Activated naive CD4-positive, alpha-beta T cell treated with anti-CD3 and anti-CD28 coated beads for 36 hours (primary cell): ENCODE measurements around the gene CADM1. TPM values are rescaled to one million over a fixed set of nuclear protein-coding genes. Genes with fewer than 3 reads are reported as not detected.

Experiments used
- CTCF ChIA-PET: fragments of 350-600 bp; sonication (Branson Sonifier 250); formaldehyde crosslinking; loops from one replicate; lab custom pipeline; 2021; ENCODE audit warnings: antibody characterized with exemption; lab: Charles Lee
- DNase-seq: peaks from one replicate; pipeline ENCODE4 v3.0.0-alpha.2; 2020
- H3K27ac Mint-ChIP-seq: one replicate; pipeline ENCODE4 v1.8.0; 2021; ENCODE audit warnings: mild to moderate bottlenecking, mixed read lengths
- H3K27me3 Mint-ChIP-seq: one replicate; pipeline ENCODE4 v1.8.0; 2021; ENCODE audit warnings: low read depth, mixed read lengths
- H3K36me3 Mint-ChIP-seq: one replicate; pipeline ENCODE4 v1.8.0; 2021; ENCODE audit warnings: low read depth, mixed read lengths
- H3K4me1 Mint-ChIP-seq: one replicate; pipeline ENCODE4 v1.8.0; 2021; ENCODE audit warnings: low read depth, mixed read lengths
- H3K4me3 Mint-ChIP-seq: one replicate; pipeline ENCODE4 v1.8.0; 2021; ENCODE audit warnings: mild to moderate bottlenecking, moderate library complexity, mixed read lengths
- H3K9me3 Mint-ChIP-seq: one replicate; pipeline ENCODE4 v1.8.0; 2021; ENCODE audit warnings: mixed read lengths
- intact Hi-C: fragments of 100-400 bp; cut with micrococcal nuclease; formaldehyde crosslinking; loops from one replicate; pipeline ENCODE4 v1.15.1; 2023
- total RNA-seq, 2 experiments: library from RNA; stranded (reverse); gene quantifications; one replicate each; pipeline ENCODE4 v1.2.3, GENCODE V29; 2021

Gene CADM1
- total RNA-seq, 2 experiments from 2014 or later: 0.24 TPM; not detected in 1

GRCh38 chr11:115266066-115266639, 238.1 kb downstream of the CADM1 start:
- no peak for DNase-seq
- H3K36me3 Mint-ChIP-seq: no peaks in the 10 kb centered on the region
- H3K27ac Mint-ChIP-seq: no peak overlapping the region
- CTCF ChIA-PET: no interaction called here
- H3K9me3 Mint-ChIP-seq: no peaks in the 10 kb centered on the region
- no peaks in the 10 kb centered on the region for H3K4me1 Mint-ChIP-seq
- intact Hi-C loops: no loop called here
- H3K4me3 Mint-ChIP-seq: no peak overlapping the region
- H3K27me3 Mint-ChIP-seq: peaks cover 10% of the 10 kb centered on the region

DNA sequence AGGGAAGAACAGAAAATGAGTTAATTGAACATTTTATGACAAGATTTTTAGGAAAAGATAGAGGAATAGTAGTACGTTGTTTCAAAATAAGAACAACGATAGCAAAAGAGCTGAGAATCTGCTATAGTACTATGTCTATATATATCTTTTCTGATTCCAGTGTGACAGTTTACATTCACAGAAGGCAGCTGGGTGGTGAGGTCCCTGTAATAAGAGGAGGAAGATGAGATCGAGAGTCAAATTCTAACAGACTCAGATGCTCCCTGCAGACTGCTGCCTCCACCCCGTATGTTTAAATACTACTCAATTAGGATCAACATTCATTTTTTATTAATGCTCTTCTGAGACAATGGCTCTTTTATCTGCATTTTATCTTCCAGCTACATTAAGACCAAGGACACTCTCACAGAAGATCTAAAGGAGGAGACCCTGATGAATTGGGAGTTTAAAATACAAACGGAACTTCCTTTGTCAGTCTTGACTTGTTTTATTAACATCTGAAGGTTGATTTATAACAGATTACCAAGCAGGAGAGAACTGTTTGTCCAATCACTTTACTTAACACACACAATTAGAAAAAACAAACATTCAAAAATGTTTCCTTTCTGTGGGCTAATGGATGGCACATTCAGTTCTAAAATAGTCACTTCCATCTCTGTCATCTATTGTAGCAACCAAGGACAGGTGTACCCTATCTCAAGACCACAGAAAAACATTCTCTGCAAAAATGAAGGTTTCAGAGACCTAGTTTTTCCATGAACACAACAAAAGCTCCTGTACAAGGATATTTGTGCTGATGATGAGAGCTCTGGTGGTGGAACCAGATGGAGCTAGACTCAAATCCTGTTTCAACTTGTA, 240.2 kb downstream of the CADM1 start:
- no peaks in the 10 kb centered on the region for H3K9me3 Mint-ChIP-seq
- no peaks in the 10 kb centered on the region for H3K4me1 Mint-ChIP-seq
- intact Hi-C loops: no loop called here
- DNase-seq: no peak
- no peaks in the 10 kb centered on the region for H3K36me3 Mint-ChIP-seq
- peaks cover 11% of the 10 kb centered on the region for H3K27me3 Mint-ChIP-seq
- H3K27ac Mint-ChIP-seq: no peak overlapping the region
- no peak overlapping the region for H3K4me3 Mint-ChIP-seq
- CTCF ChIA-PET: no interaction called here

GRCh38 chr11:115258216-115258615, 246.0 kb downstream of the CADM1 start:
- Mint-ChIP-seq H3K4me1 (peaks cover 5% of the 10 kb centered on the region), H3K27ac (no peak overlapping the region), H3K27me3 (peaks cover 7% of the 10 kb centered on the region), H3K4me3 (no peak overlapping the region), H3K36me3 (no peaks in the 10 kb centered on the region), H3K9me3 (no peaks in the 10 kb centered on the region)
- intact Hi-C loops: no loop called here
- DNase-seq: no peak
- CTCF ChIA-PET: no interaction called here

DNA sequence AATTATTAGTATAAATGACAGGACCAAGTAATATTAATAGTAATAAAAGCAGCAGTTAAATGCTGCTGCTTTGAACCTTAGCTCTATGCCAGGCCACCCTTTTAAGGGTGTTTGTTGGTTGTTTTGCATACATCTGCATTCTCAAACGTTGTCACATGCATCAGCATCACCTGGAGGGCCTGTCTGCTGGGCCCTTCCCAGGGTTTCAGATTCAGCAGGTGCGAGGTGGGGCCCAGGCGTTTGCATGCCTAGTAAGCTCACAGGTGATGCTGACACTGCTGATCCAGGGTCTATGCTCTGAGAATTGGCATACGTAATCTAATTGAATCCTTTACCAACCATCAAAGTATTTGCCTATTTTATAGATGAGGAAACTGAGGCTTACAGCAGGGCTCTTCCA, 246.5 kb downstream of the CADM1 start:
- intact Hi-C loops: no loop called here
- peaks cover 7% of the 10 kb centered on the region for H3K27me3 Mint-ChIP-seq
- H3K36me3 Mint-ChIP-seq: no peaks in the 10 kb centered on the region
- no peaks in the 10 kb centered on the region for H3K9me3 Mint-ChIP-seq
- H3K27ac Mint-ChIP-seq: no peak overlapping the region
- H3K4me3 Mint-ChIP-seq: no peak overlapping the region
- H3K4me1 Mint-ChIP-seq: peaks cover 5% of the 10 kb centered on the region
- CTCF ChIA-PET: no interaction called here
- DNase-seq: no peak

GRCh38 chr11:115257270-115257669, 246.9 kb downstream of the CADM1 start:
- no peak overlapping the region for H3K4me3 Mint-ChIP-seq
- peaks cover 5% of the 10 kb centered on the region for H3K4me1 Mint-ChIP-seq
- no peaks in the 10 kb centered on the region for H3K9me3 Mint-ChIP-seq
- H3K27ac Mint-ChIP-seq: no peak overlapping the region
- DNase-seq: no peak
- peaks cover 7% of the 10 kb centered on the region for H3K27me3 Mint-ChIP-seq
- H3K36me3 Mint-ChIP-seq: no peaks in the 10 kb centered on the region
- CTCF ChIA-PET: no interaction called here
- intact Hi-C loops: no loop called here

DNA sequence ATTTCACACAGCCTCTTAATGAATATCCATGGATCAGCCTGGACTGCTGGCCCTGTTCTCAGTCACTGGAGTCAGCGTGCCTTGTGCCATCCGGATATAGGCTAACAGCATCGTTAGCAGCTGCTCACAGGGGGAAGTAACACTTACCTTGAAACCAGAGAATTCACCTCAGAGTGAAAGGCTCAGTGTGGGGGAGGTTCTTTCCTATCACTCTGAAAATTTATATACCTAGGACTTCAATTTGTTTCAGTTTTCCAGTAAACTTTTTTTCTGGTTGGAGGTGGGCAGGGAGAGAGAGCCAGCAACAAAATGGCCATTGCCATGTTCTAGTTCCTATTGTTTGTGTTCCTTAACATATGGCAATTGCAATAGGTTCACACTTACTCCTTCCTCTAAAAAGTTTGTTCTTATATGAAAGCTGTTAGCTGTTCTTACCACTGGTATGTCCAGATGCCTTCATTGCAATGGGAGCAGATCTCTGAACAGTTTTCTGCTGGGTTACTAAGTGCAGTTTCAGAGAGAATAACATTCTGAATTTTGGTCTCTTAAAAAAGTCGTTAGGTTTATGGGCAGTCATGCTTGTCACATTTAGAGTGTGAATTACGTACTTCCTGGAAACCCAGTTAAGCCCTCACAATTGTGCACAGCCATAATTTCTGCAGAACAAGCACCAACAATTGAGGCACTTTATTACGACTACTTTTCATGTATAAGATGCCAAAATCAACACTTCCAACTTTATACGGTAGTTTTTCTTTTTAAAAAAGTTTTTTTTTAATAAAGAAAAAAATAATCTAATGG, 247.6 kb downstream of the CADM1 start:
- no peaks in the 10 kb centered on the region for H3K9me3 Mint-ChIP-seq
- H3K4me1 Mint-ChIP-seq: peaks cover 5% of the 10 kb centered on the region
- CTCF ChIA-PET: no interaction called here
- no peak overlapping the region for H3K4me3 Mint-ChIP-seq
- H3K36me3 Mint-ChIP-seq: no peaks in the 10 kb centered on the region
- intact Hi-C loops: no loop called here
- DNase-seq: peak; percentile 7
- H3K27ac Mint-ChIP-seq: no peak overlapping the region
- peaks cover 7% of the 10 kb centered on the region for H3K27me3 Mint-ChIP-seq

- Mint-ChIP-seq H3K4me3 (no peak overlapping the region), H3K4me1 (peaks cover 5% of the 10 kb centered on the region), H3K9me3 (no peaks in the 10 kb centered on the region), H3K36me3 (no peaks in the 10 kb centered on the region), H3K27ac (no peak overlapping the region), H3K27me3 (peaks cover 5% of the 10 kb centered on the region)
- CTCF ChIA-PET: no interaction called here
- DNase-seq: no peak
- intact Hi-C loops: no loop called here
These were observed 249.0 kb downstream of the CADM1 start for GRCh38 chr11:115255006-115255762.

GRCh38 chr11:115251126-115251525, 253.1 kb downstream of the CADM1 start:
- DNase-seq: no peak
- H3K9me3 Mint-ChIP-seq: no peaks in the 10 kb centered on the region
- no peaks in the 10 kb centered on the region for H3K36me3 Mint-ChIP-seq
- CTCF ChIA-PET: no interaction called here
- H3K4me3 Mint-ChIP-seq: no peak overlapping the region
- H3K27me3 Mint-ChIP-seq: peaks cover 6% of the 10 kb centered on the region
- H3K27ac Mint-ChIP-seq: no peak overlapping the region
- no peaks in the 10 kb centered on the region for H3K4me1 Mint-ChIP-seq
- intact Hi-C loops: no loop called here

- no peak overlapping the region for H3K4me3 Mint-ChIP-seq
- peaks cover 4% of the 10 kb centered on the region for H3K27me3 Mint-ChIP-seq
- no peaks in the 10 kb centered on the region for H3K36me3 Mint-ChIP-seq
- no peak for DNase-seq
- no peaks in the 10 kb centered on the region for H3K4me1 Mint-ChIP-seq
- CTCF ChIA-PET: no interaction called here
- intact Hi-C loops: no loop called here
- no peaks in the 10 kb centered on the region for H3K9me3 Mint-ChIP-seq
- no peak overlapping the region for H3K27ac Mint-ChIP-seq
These were observed 255.1 kb downstream of the CADM1 start for GRCh38 chr11:115249061-115249578.

- CTCF ChIA-PET: no interaction called here
- Mint-ChIP-seq H3K36me3 (no peaks in the 10 kb centered on the region), H3K27me3 (peaks cover 4% of the 10 kb centered on the region), H3K27ac (no peak overlapping the region), H3K4me1 (no peaks in the 10 kb centered on the region), H3K4me3 (no peak overlapping the region), H3K9me3 (no peaks in the 10 kb centered on the region)
- intact Hi-C loops: no loop called here
- DNase-seq: no peak
These were observed 256.3 kb downstream of the CADM1 start for GRCh38 chr11:115247953-115248352.

DNA sequence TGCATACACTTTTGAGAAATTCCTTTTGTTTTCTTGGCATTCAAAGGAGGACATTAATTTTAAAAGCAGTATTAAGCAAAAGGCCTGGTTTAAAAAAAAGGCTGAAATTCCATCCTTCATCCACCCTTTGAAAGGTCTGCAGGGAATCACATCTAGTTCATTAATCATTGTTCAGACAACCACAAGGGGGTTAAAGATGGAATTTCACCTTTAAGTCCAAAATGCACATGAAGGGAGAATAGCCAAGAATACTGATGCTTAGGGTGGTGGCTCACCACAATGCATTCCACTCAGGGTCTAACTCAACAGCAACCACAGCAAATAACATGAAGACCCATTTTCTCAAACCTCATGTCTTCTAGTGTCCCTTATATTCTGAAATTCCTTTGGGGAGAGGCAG, 256.9 kb downstream of the CADM1 start:
- H3K9me3 Mint-ChIP-seq: no peaks in the 10 kb centered on the region
- intact Hi-C loops: no loop called here
- DNase-seq: no peak
- no peak overlapping the region for H3K4me3 Mint-ChIP-seq
- H3K36me3 Mint-ChIP-seq: no peaks in the 10 kb centered on the region
- CTCF ChIA-PET: no interaction called here
- H3K27me3 Mint-ChIP-seq: peaks cover 4% of the 10 kb centered on the region
- H3K4me1 Mint-ChIP-seq: no peaks in the 10 kb centered on the region
- H3K27ac Mint-ChIP-seq: no peak overlapping the region

GRCh38 chr11:115244758-115245157, 259.5 kb downstream of the CADM1 start:
- no peaks in the 10 kb centered on the region for H3K4me1 Mint-ChIP-seq
- CTCF ChIA-PET: interaction anchor here (0.6 kb wide), 1 partner anchor 65 kb away, joined by 3 read pairs; no protein-coding TSS in a partner anchor
- no peak overlapping the region for H3K27ac Mint-ChIP-seq
- peaks cover 7% of the 10 kb centered on the region for H3K27me3 Mint-ChIP-seq
- no peaks in the 10 kb centered on the region for H3K9me3 Mint-ChIP-seq
- no peak for DNase-seq
- H3K4me3 Mint-ChIP-seq: no peak overlapping the region
- intact Hi-C loops: no loop called here
- H3K36me3 Mint-ChIP-seq: no peaks in the 10 kb centered on the region
